Naive thymus-derived CD8-positive, alpha-beta T cell (primary cell): Measurements from ENCODE around the gene RAD51B. TPM values are rescaled to one million over a fixed set of nuclear protein-coding genes. Genes with fewer than 3 reads are reported as not detected.

Source experiments
- ATAC-seq, 2 donors: fragments of 150-1000 bp; cut with Tn5 transposase in 1 of 2; sonication (Bioruptor Pico), chemical (Tn5 transposase) in 1 of 2; 1 replicate in 1 of 2; 2 replicates in 1 of 2; pipeline ENCODE4 v1.10.0; 2021; ENCODE audit warnings: mild to moderate bottlenecking in 2 of 2, moderate library complexity in 2 of 2
- POLR2A ChIA-PET: fragments of 350-600 bp; sonication (Branson Sonifier 250); formaldehyde crosslinking; loops from one replicate; lab custom pipeline; 2021; ENCODE audit warnings: antibody characterized with exemption; lab: Charles Lee
- DNase-seq, 10 donors: peaks; one replicate each; pipeline versions ENCODE4 v3.0.0 to v3.0.0-alpha.2; 2020 to 2022
- H3K27ac Mint-ChIP-seq, 10 donors: one replicate each; pipeline ENCODE4 v1.8.0; 2020 to 2022; ENCODE audit warnings: mild to moderate bottlenecking in 10 of 10, mixed read lengths in 10 of 10, moderate library complexity in 4 of 10, inconsistent platforms in 1 of 10
- H3K27me3 Mint-ChIP-seq, 5 donors: one replicate each; pipeline ENCODE4 v1.8.0; 2021 to 2022; ENCODE audit warnings: mixed read lengths in 5 of 5
- H3K36me3 Mint-ChIP-seq, 3 donors: one replicate each; pipeline ENCODE4 v1.8.0; 2020 to 2022; ENCODE audit warnings: mixed read lengths in 3 of 3, mild to moderate bottlenecking in 2 of 3, inconsistent platforms in 1 of 3
- H3K4me1 Mint-ChIP-seq, 4 donors: one replicate each; pipeline ENCODE4 v1.8.0; 2021 to 2022; ENCODE audit warnings: mixed read lengths in 4 of 4
- H3K4me3 Mint-ChIP-seq, 10 donors: one replicate each; pipeline ENCODE4 v1.8.0; 2020 to 2022; ENCODE audit warnings: mild to moderate bottlenecking in 10 of 10, mixed read lengths in 10 of 10, moderate library complexity in 6 of 10, inconsistent platforms in 1 of 10
- H3K9me3 Mint-ChIP-seq, 9 donors: one replicate each; pipeline ENCODE4 v1.8.0; 2020 to 2022; ENCODE audit warnings: mixed read lengths in 9 of 9, mild to moderate bottlenecking in 3 of 9, inconsistent platforms in 1 of 9, moderate library complexity in 1 of 9
- polyA plus RNA-seq, 3 donors: library from polyadenylated mRNA; unstranded; fragments of 300-500 nt; fragmentation: Illumina TruSeq; gene quantifications; one replicate each; pipeline ENCODE4 v1.2.3, GENCODE V29; 2021
- total RNA-seq, 8 experiments: library from RNA in 2 of 8; stranded (reverse) in 2 of 8; gene quantifications; one replicate each; pipeline ENCODE4 v1.2.3 and lab custom pipeline; 2021 to 2026

Gene RAD51B
- total and polyA plus RNA-seq, 5 experiments from 2014 or later = 15.1 to 30.0 (median 26.4) TPM

DNA sequence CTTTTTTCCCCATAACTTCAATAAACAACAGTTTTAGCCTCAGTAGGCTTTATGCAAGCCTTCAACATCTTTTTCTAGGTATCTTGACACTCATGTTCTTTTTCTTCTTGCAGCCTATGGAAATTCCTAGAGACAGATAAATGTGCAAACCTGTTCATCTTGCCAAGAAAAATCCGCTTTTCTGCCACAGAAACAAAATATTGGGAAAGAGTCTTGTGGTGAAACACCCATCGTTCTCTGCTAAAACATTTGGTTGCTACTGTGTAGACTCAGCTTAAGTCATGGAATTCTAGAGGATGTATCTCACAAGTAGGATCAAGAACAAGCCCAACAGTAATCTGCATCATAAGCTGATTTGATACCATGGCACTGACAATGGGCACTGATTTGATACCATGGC lies 677.4 kb downstream of the RAD51B start:
- Mint-ChIP-seq H3K9me3 (no peaks in the 10 kb centered on the region), H3K27me3 (no peaks in the 10 kb centered on the region), H3K36me3 (no peaks in the 10 kb centered on the region), H3K4me3 (no peak overlapping the region), H3K27ac (peak overlapping the region in 3 of 10 donors; percentile 34 to 93 (median 82)), H3K4me1 (peaks cover 43 to 87% (median 76%) of the 10 kb centered on the region in 4 donors)
- no peak for ATAC-seq
- DNase-seq = no peak
- POLR2A ChIA-PET = interaction anchor here (1.4 to 5.8 kb wide), 3 partner anchors 8 to 10 kb away, joined by 3 to 77 read pairs (median 11); no protein-coding TSS in a partner anchor

DNA sequence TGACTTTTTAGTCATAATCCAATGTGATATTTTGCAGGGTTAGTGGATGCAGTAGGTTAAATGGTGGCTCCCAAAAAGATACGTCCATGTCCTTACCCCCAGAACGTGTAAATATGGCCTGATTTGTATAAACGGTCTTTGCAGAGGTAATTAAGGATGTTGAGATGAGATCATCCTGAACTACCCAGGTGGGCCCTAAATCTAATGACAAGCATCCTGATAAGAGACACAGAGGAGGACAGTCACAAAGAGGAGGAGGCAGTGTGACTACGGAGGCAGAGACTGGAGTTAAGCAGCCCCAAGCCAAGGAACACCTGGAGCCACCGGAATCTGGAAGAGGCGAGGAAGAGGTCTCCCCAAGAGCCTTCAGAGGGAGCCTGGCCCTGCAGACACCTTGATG lies 679.9 kb downstream of the RAD51B start:
- Mint-ChIP-seq H3K4me3 (no peak overlapping the region), H3K36me3 (no peaks in the 10 kb centered on the region), H3K27me3 (no peaks in the 10 kb centered on the region), H3K9me3 (no peaks in the 10 kb centered on the region), H3K4me1 (peaks cover 44 to 89% (median 80%) of the 10 kb centered on the region in 4 donors), H3K27ac (peak overlapping the region in 6 of 10 donors; percentile 29 to 75 (median 49))
- ATAC-seq (no peak), DNase-seq (no peak)
- POLR2A ChIA-PET = interaction anchor here (1.2 to 2.6 kb wide), 2 partner anchors 7 to 9 kb away, joined by 4 to 11 read pairs; no protein-coding TSS in a partner anchor

DNA sequence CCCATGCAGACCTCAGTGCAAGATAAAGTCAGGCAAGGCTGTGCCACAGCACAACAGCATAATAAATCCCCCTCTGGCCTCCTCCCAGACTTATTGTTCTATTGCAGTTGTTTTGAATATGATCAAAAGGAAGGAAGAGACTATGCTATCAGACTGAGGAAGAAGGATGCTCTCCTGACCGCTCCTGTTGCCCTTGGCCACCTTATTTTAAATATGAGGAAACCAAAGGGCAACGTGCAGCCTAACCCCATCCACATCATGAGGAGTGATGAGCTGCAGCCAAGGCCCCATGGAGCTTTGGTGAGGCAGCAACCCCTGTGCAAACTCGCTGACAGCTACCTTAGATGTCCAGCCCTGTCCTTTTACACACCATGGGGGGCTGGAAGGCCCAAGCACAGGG lies 681.6 kb downstream of the RAD51B start:
- H3K27ac Mint-ChIP-seq = peak overlapping the region in 7 of 10 donors; percentile 19 to 77 (median 67)
- peaks cover 37 to 81% (median 76%) of the 10 kb centered on the region in 4 donors for H3K4me1 Mint-ChIP-seq
- POLR2A ChIA-PET = interaction anchor here (0.9 to 1.2 kb wide), 2 partner anchors 9 to 292 kb away, joined by 3 read pairs; partner anchors contain the start of gene ZFP36L1

DNA sequence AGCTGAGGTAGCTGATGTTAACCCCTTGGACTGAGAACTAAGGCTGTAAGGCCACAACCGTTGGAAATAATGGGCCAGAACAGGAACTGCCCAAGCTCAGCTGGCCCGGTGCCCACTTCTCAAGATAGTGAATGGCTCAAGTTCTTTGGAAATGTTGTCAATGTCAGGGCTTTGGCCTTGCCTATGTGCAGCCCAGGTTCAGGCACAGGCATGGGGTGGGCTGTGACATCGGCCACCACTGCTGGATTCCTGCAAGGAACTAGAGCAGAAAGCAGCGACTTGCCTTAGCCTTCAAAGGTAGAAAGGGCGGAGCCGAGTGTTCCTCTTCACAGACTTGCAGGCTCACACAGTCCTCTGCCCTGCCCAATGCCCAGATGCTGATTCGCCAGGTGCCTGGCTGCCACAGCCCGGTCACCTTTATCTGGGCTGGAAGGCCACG lies 682.1 kb downstream of the RAD51B start:
- H3K4me1 Mint-ChIP-seq = peaks cover 37 to 82% (median 76%) of the 10 kb centered on the region in 4 donors
- H3K9me3 Mint-ChIP-seq = no peaks in the 10 kb centered on the region
- DNase-seq (no peak), ATAC-seq (no peak)
- peak overlapping the region in 5 of 10 donors; percentile 19 to 77 (median 56) for H3K27ac Mint-ChIP-seq
- H3K36me3 Mint-ChIP-seq = no peaks in the 10 kb centered on the region
- peak overlapping the region in 4 of 10 donors; percentile 11 to 60 (median 31) for H3K4me3 Mint-ChIP-seq
- POLR2A ChIA-PET = interaction anchor here (0.9 to 1.2 kb wide), 2 partner anchors 9 to 291 kb away, joined by 3 read pairs; partner anchors contain the start of gene ZFP36L1
- no peaks in the 10 kb centered on the region for H3K27me3 Mint-ChIP-seq

More for the DNA sequence above, 681.6 kb downstream of the RAD51B start:
- no peaks in the 10 kb centered on the region for H3K27me3 Mint-ChIP-seq
- peak overlapping the region in 6 of 10 donors; percentile 4 to 60 (median 31) for H3K4me3 Mint-ChIP-seq
- no peaks in the 10 kb centered on the region for H3K36me3 Mint-ChIP-seq
- H3K9me3 Mint-ChIP-seq = no peaks in the 10 kb centered on the region
- ATAC-seq (no peak), DNase-seq (no peak)

DNA sequence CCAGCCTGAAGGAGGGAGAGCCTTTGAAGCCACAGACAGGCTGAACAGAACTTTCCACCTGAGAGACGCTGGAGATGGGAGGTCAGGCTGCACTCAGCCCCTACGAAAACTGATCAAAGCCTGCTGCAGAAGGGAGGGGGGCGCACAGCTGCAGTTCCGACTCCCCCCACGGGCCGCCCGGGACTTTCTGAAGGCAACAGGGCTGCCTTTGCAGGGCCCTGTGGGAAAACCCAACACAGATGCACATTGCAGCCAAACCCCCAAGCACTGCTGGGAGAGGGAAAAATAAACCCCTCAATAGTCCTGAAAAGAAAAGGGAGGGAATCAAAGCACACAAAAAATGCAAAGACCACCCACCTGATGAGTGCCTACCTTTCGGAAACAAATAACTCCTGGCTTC lies 682.7 kb downstream of the RAD51B start:
- peaks cover 40 to 83% (median 76%) of the 10 kb centered on the region in 4 donors for H3K4me1 Mint-ChIP-seq
- no peak for DNase-seq
- POLR2A ChIA-PET = interaction anchor here (7.0 to 8.0 kb wide), 2 partner anchors 8 to 288 kb away, joined by 77 to 182 read pairs; partner anchors contain the start of gene ZFP36L1
- no peak for ATAC-seq
- peak overlapping the region in 2 of 10 donors; percentile 7 to 26 for H3K4me3 Mint-ChIP-seq
- H3K36me3 Mint-ChIP-seq = no peaks in the 10 kb centered on the region
- H3K27me3 Mint-ChIP-seq = no peaks in the 10 kb centered on the region
- no peaks in the 10 kb centered on the region for H3K9me3 Mint-ChIP-seq
- H3K27ac Mint-ChIP-seq = peak overlapping the region in 2 of 10 donors; percentile 41 to 63

DNA sequence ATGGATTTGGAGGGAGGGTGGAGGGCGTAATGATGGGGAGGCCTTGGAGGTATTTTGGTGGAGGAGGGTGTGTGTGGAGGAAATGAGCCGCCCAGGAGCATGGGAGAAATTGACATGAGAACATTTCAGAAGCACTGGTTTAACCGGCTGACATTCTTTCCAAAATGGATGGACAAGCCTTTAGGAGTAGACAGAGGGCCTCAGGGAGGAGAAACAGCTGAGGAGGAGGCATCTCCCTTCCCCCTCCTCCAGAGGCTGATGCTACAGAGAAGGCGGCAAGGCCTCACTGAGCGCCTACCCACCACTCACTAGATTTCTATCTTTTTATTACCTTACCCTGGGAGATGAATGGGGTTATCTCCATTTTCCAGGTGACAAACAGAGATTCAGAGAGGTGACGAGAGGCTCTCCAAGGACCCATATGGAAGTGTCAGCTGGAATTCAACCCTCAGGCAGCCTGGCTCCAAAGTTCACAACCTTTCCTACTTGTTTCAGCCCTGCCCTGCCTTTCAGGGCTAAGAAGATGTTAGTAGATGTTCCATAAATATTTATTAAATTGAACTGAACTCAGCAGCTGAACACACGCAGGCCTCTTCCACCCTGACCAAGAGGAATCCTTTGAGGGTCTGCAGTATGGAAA lies 683.7 kb downstream of the RAD51B start:
- H3K4me3 Mint-ChIP-seq = peak overlapping the region in 3 of 10 donors; percentile 26 to 41 (median 33)
- POLR2A ChIA-PET = interaction anchor here (5.3 to 8.0 kb wide), 4 partner anchors 9 to 287 kb away, joined by 53 to 182 read pairs (median 68); partner anchors contain the start of gene ZFP36L1
- ATAC-seq (no peak), DNase-seq (no peak)
- no peaks in the 10 kb centered on the region for H3K27me3 Mint-ChIP-seq
- peaks cover 46 to 93% (median 86%) of the 10 kb centered on the region in 4 donors for H3K4me1 Mint-ChIP-seq
- no peaks in the 10 kb centered on the region for H3K9me3 Mint-ChIP-seq
- H3K27ac Mint-ChIP-seq = peak overlapping the region in 9 of 10 donors; percentile 18 to 93 (median 46)
- H3K36me3 Mint-ChIP-seq = no peaks in the 10 kb centered on the region

DNA sequence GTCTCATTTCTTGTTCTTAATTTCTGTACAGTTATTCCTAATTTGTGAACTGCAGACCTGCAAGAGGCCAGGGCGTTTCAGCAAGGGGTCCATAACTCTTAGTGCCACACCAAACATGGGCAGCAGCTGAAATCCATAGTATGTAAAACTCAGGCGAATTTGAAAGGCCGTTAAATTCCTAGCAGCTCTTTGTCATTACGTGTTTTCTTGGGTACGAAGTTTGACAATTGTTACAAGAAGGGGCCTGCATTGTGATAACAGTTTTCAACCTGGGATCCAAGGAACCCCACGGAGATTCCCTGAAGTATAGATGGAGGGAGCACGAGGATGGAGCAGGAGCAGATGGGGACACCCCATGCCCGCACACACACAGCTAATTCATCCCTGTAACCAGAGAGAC lies 685.3 kb downstream of the RAD51B start:
- Mint-ChIP-seq H3K9me3 (no peaks in the 10 kb centered on the region), H3K27me3 (no peaks in the 10 kb centered on the region), H3K27ac (peak overlapping the region in 7 of 10 donors; percentile 24 to 93 (median 57)), H3K4me1 (peaks cover 43 to 89% (median 88%) of the 10 kb centered on the region in 4 donors), H3K36me3 (no peaks in the 10 kb centered on the region), H3K4me3 (peak overlapping the region in 5 of 10 donors; percentile 22 to 45 (median 33))
- ATAC-seq (no peak), DNase-seq (no peak)
- POLR2A ChIA-PET = interaction anchor here (1.3 to 8.0 kb wide), 7 partner anchors 11 to 310 kb away, joined by 3 to 182 read pairs (median 54); partner anchors contain the start of gene ZFP36L1

DNA sequence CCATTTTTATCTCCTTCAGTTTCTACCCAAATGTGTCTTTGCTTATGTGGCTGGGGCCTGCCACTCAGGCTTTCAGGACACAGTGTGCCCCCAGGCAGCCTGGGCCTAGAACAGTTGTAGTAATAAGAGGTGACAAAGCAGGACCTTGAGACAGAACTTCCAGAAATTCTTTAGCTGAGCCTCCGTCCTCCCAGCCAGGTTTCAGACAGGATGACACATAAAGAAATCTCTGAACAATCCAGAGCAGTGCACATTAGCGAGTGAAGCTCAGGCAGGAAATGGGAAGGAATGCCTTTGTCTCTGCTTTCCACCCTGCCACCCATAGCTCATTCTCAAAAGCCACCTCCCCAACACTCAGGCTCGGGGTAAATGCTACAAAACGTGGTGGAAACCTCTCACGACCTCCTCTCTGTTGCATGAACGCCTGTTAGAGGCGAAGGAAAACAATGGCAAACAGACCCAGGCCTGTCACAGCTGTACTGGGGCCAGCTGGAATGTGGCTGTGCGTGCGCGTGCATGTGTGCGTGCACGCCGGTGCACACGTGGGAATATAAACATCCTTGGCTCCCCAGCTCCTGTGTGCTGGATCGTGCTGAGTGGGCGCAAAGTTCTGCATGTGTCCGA lies 686.6 kb downstream of the RAD51B start:
- no peak for ATAC-seq

DNA sequence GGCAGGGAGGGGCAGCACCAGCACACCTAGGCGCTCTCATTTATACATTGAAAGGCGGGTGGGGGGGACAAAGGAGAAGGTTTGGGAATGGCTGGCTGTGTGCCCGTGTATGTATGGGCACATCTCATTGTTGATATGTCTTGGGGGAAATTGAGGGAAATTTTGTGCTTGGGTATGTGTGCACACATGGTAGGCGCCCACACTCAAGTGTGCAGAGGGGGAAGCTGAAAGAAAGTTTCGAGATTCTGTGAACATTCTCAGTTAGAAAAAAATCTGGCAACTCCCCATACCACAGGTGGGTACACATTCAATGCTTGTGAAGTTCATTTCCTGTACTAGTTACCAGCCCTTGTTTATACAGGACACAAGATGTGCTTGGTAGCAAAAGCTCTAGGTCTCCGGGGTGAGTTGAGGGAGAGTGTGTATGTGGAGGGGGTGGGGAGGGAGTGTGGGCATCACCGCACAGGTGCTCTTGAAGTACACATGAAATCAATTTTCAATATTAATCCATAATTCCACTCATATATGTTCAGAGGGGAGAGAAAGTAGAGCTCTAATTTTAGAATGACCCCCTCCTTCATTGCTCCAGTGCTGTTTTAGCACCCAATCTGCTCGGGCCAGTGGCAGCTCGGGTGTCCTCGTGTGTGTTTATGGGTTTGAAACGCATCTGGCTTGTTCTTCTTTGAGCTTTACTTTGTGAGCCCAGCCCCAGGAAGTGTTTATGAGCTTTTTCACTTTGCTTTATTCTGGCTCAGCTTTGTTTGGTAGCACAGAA lies 687.3 kb downstream of the RAD51B start:
- Mint-ChIP-seq H3K27me3 (no peaks in the 10 kb centered on the region), H3K9me3 (no peaks in the 10 kb centered on the region), H3K36me3 (no peaks in the 10 kb centered on the region), H3K27ac (peak overlapping the region; percentile 76 to 96 (median 93)), H3K4me1 (peaks cover 42 to 83% (median 77%) of the 10 kb centered on the region in 4 donors), H3K4me3 (peak overlapping the region; percentile 58 to 85 (median 78))
- ATAC-seq = peak; percentile 80 to 91
- POLR2A ChIA-PET = interaction anchor here (0.6 to 8.0 kb wide), 45 partner anchors 9 to 691 kb away, joined by 3 to 182 read pairs (median 4); partner anchors contain the start of genes ZFP36L1 and ZFYVE26
- DNase-seq = peak in 8 of 10 donors; percentile 13 to 83 (median 66)

More for the DNA sequence above, 686.6 kb downstream of the RAD51B start:
- H3K4me1 Mint-ChIP-seq = peaks cover 43 to 85% (median 79%) of the 10 kb centered on the region in 4 donors
- peak overlapping the region; percentile 58 to 85 (median 78) for H3K4me3 Mint-ChIP-seq
- no peaks in the 10 kb centered on the region for H3K27me3 Mint-ChIP-seq
- no peaks in the 10 kb centered on the region for H3K9me3 Mint-ChIP-seq
- no peaks in the 10 kb centered on the region for H3K36me3 Mint-ChIP-seq
- POLR2A ChIA-PET = interaction anchor here (0.7 to 8.0 kb wide), 34 partner anchors 8 to 562 kb away, joined by 3 to 182 read pairs (median 5); partner anchors contain the start of gene ZFP36L1
- peak overlapping the region; percentile 76 to 96 (median 93) for H3K27ac Mint-ChIP-seq
- DNase-seq = no peak

DNA sequence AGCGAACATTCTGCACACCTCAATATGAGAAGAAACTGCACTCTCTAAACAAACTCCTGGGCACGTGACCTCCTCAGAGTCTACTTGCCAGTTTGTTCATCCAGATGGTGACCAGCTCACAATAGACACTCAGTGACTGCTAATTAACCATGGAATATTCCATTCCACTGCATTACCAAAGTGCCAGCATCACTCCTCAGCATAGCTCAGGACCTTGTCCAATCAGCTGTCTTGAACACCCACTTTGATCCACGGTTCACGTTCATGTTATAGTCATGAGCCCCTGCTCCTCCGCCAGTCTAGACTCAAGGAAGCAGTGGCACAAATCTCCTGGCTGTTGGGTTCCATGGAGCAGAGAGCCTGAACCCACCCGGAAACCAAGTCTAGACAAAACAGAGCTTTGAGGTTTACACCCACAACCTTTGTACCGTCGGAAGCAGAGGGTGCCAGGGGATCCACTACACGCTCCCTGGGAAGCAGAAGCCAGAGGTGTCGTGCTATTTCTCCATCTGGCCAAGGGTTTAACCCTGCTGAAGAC lies 688.0 kb downstream of the RAD51B start:
- Mint-ChIP-seq H3K36me3 (no peaks in the 10 kb centered on the region), H3K27ac (peak overlapping the region; percentile 76 to 96 (median 93)), H3K27me3 (no peaks in the 10 kb centered on the region), H3K4me1 (peaks cover 47 to 78% (median 76%) of the 10 kb centered on the region in 4 donors), H3K4me3 (peak overlapping the region; percentile 58 to 85 (median 78)), H3K9me3 (no peaks in the 10 kb centered on the region)
- DNase-seq (peak in 8 of 10 donors; percentile 23 to 62 (median 48)), ATAC-seq (peak; percentile 50 to 65)
- POLR2A ChIA-PET = interaction anchor here (0.7 to 8.0 kb wide), 39 partner anchors 9 to 563 kb away, joined by 3 to 182 read pairs (median 5); partner anchors contain the start of gene ZFP36L1

DNA sequence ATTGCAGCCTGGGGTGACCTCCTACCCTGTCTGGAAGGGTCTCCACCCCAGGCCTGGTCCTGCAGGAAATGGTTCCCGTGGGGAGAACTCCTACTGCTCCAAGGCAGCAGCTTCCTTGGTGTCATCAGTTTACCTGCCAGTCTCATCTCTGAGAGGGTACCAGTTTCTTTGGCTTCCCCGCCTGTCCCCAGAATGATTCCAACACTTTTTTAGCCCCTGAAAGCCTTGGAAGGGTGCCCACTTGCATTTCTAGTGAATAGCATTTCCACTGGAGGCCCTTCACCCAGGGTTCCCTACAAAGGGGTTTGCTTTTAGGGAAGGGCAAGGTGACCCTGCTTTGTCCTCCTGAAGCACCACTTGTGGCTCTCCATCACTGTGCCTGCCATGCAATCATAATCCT lies 689.0 kb downstream of the RAD51B start:
- Mint-ChIP-seq H3K4me3 (peak overlapping the region in 3 of 10 donors; percentile 12 to 47 (median 19)), H3K36me3 (no peaks in the 10 kb centered on the region), H3K27ac (peak overlapping the region in 9 of 10 donors; percentile 62 to 96 (median 93)), H3K4me1 (peaks cover 47 to 81% (median 76%) of the 10 kb centered on the region in 4 donors), H3K9me3 (no peaks in the 10 kb centered on the region), H3K27me3 (no peaks in the 10 kb centered on the region)
- DNase-seq = no peak
- no peak for ATAC-seq
- POLR2A ChIA-PET = interaction anchor here (1.1 to 8.0 kb wide), 5 partner anchors 12 to 282 kb away, joined by 3 to 182 read pairs (median 53); partner anchors contain the start of gene ZFP36L1
